Measurements from ENCODE around the gene AKAP9. TPM values are rescaled to one million over a fixed set of nuclear protein-coding genes. Genes with fewer than 3 reads are reported as not detected.

Gene AKAP9
- total RNA-seq, 6 experiments from 2014 or later: 24.6 to 30.4 (median 26.4) TPM

DNA sequence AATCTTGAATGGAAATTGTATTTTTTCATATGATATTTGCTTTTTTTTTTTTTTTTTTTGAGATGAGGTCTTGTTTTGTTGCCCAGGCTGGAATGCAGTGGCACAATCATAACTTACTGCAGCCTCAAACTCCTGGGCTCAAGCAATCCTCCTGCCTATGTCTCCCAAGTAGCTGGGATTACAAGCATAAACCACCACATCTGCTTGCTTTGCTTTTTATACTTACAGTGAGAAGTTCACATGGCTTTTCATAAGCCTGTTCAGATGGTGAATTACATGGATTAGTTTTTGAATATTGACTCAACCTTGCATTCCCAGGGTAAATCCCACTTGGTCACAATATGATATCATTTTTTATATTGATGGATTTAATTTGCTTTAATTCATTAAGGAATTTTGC, 216.3 kb downstream of the AKAP9 start:
- H3K4me3 Mint-ChIP-seq: no peak overlapping the region
- TF ChIP-seq, protein P1, sequence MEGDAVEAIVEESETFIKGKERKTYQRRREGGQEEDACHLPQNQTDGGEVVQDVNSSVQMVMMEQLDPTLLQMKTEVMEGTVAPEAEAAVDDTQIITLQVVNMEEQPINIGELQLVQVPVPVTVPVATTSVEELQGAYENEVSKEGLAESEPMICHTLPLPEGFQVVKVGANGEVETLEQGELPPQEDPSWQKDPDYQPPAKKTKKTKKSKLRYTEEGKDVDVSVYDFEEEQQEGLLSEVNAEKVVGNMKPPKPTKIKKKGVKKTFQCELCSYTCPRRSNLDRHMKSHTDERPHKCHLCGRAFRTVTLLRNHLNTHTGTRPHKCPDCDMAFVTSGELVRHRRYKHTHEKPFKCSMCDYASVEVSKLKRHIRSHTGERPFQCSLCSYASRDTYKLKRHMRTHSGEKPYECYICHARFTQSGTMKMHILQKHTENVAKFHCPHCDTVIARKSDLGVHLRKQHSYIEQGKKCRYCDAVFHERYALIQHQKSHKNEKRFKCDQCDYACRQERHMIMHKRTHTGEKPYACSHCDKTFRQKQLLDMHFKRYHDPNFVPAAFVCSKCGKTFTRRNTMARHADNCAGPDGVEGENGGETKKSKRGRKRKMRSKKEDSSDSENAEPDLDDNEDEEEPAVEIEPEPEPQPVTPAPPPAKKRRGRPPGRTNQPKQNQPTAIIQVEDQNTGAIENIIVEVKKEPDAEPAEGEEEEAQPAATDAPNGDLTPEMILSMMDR (IDR thresholded peaks at IDR 0.05): no peak

DNA sequence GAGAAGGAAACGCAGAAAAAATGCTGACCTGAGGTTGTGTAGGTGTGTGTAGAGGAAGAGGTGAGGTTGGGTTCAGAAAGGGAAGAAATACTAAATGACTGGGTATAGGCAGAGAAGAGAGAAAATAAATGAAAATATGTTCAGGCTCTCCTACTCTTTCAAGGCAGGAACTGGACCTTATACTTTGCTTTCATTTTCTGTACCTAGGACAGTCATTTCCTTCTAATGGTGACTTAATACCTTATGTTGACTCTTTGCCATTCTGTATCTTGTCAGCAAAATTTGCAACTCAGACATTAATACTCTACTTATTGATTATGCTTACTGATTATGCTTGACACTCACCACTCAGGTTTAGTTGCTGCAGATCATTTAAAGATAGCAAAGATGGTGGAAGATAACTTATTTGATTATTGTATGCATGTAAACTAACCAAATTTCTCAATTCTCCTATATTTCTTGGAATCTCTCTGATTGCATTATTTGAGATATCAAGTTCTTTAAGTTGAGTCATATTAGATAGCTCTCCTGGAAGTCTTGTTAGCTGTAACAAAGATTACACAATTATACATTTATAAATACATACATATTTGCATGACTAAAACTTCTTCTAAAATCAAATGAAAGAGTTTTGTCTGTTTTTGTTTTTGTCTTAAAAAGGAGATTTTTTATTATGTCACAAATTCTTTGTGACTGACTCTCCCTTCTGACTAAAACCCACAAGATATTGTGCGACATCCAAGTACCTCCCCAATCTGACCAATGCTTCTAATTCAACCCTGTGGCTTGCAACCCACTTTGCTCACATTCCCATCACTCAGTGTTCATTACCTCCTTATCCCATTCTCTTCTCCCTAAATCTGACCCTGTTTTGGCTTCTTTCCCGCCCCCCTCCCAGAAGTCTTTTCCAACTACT, 218.3 kb downstream of the AKAP9 start:
- Mint-ChIP-seq H3K4me1 (ENCODE audit: low read depth) (peaks cover 16% of the 10 kb centered on the region), H3K27me3 (ENCODE audit: insufficient read depth) (peaks cover 4% of the 10 kb centered on the region; the same call in 1 of the 2 replicates), H3K4me3 (peak overlapping the region; percentile 49), H3K27ac (peak overlapping the region; percentile 52), H3K36me3 (ENCODE audit: low read depth) (no peaks in the 10 kb centered on the region), H3K9me3 (no peaks in the 10 kb centered on the region)
- peak; percentile 71 for DNase-seq
- TF ChIP-seq, protein P1 (IDR thresholded peaks at IDR 0.05): no peak

More for the DNA sequence above, 216.3 kb downstream of the AKAP9 start:
- peaks cover 2% of the 10 kb centered on the region; the same call in 1 of the 2 replicates for H3K27me3 Mint-ChIP-seq (ENCODE audit: insufficient read depth)
- H3K36me3 Mint-ChIP-seq (ENCODE audit: low read depth): no peaks in the 10 kb centered on the region
- DNase-seq: no peak
- H3K9me3 Mint-ChIP-seq: no peaks in the 10 kb centered on the region
- H3K4me1 Mint-ChIP-seq (ENCODE audit: low read depth): peaks cover 16% of the 10 kb centered on the region
- H3K27ac Mint-ChIP-seq: no peak overlapping the region

Other genes starting within 250 kb of the AKAP9 start
- 10 to 100 TPM in 1 of 6 experiments, 1 to 10 TPM in 5; 7.4 to 10.2 (median 9.2) TPM for gene MTERF1, start 60.2 kb upstream of the AKAP9 start, total RNA-seq (2021; fragmentation: NEBNext Ultra II Directional; extraction: Animal tissue kit (Norgen Biotek cat#: 25700))
- gene CYP51A1, start 193.6 kb downstream of the AKAP9 start, total RNA-seq (2021; fragmentation: NEBNext Ultra II Directional; extraction: Animal tissue kit (Norgen Biotek cat#: 25700)): 10 to 100 TPM; 34.9 to 43.8 (median 38.2) TPM
- gene LRRD1, start 238.3 kb downstream of the AKAP9 start, total RNA-seq (2021; fragmentation: NEBNext Ultra II Directional; extraction: Animal tissue kit (Norgen Biotek cat#: 25700)): not detected